ENCODE results near the gene ODR4.
"Not testable (repeated sequence)": the region's sequence is repeated elsewhere in the genome, so short reads cannot be mapped to it uniquely, and the experiment has no call there.

The ODR4 gene

DNA sequence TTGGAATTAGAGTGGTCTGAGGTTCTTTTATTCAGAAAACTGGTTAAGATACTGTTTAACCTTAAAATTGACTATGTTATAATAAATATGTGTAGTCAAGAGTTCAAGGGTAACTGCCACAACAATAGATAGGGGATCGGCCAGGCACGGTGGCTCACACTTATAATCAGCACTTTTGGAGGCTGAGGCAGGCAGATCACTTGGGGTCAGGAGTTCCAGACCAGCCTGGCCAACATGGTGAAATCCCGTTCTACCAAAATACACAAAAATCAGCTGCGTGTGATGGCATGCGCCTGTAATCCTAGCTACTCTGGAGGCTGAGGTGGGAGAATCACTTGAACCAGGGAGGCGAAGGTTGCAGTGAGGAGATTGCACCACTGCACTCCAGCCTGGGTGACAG, 45.8 kb downstream of the ODR4 start:
- DNase-seq (ENCODE audit: low read depth), result no peak

DNA sequence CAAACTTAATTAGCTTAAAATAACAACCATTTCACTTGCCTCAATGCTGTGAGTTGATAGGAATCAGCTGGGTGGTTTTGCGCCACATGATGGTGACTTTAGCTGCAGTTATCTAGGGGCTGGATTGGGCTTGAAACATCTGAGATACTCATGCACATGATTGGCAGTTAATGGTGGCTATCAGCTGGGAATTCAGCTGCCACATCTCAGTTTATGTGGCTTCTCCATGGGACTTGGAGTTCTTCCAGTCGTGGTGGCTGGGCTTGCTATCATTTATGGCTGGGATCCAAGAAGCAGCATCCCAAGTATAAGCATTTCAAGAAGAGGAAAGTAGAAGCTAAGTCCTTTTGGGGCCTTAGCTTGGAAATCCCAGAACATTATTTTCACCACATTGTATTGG, 48.9 kb downstream of the ODR4 start:
- peak; percentile 39 for DNase-seq (ENCODE audit: low read depth)

DNA sequence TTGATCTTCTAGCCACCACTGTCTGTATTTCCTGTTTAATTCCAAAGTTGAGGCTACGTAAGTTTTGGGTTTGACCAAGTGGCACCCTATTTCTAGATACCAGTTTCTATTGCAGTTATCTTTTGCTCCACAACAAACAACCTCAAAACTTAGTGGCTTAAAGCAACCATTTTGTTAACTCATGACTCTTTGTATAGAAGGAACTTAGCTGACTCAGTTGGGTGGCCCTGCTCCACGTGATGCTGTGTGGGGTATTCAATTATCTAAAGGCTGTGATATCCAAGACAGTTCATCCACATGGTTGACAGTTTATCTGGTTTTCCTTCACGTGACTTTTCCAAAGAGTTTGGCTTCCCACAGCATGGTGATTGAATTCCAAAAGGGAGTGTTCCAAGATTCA, 50.5 kb downstream of the ODR4 start:
- DNase-seq (ENCODE audit: low read depth), result no peak

DNA sequence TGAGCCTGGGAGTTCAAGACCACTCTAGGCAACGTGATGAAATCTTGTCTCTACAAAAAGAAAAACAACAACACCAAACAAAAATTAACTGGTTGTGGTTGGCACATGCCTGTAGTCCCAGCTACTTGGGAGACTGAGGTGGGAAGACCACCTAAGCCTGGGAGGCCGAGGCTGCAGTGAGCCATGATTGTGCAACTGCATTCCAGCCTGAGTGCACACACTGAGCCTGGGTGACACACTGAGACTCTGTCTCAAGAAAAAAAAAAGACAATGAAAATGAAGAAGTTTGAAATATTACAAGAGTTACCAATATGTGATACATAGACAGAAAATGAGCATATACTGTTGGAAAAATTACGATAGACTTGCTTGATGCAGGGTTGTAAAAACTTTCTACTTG, 53.4 kb downstream of the ODR4 start:
- DNase-seq (ENCODE audit: low read depth), result no peak

DNA sequence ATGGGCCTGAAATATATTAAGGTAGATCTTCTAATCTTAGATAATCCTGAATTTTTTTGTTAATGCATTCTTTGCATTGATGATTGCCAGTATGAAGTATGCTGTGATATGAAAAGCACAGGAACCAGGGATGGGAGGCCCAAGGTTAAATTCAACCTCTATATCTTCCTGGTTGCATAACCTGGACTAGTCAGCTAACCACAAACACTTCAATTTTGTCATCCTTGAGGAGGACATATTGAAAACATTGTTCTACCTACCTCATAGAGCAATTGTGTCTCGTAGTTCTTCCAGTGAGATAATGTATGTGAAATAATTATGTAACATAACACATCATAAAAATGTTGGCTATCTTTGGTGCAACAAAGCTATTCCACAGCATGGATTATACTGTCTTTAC, 59.7 kb downstream of the ODR4 start:
- no peak for DNase-seq (ENCODE audit: low read depth)

DNA sequence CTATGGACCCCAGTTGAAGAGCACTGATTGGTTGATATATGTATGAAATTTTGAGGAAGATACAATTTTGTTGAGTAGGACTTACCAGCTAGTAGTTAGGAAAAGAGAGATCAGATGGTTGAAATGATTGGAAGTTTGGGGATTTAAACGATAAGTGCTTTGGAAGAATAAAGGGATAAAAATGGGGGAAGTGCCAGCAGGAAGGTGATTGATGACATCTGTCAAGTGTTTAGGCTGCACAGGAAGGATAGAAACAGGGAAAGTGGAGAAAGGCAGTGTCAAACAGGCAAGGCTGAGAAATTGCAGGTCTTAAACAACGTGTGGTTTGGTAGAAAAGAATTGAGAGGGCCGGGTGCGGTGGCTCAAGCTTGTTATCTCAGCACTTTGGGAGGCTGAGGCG, 62.9 kb downstream of the ODR4 start:
- no peak for DNase-seq (ENCODE audit: low read depth)

DNA sequence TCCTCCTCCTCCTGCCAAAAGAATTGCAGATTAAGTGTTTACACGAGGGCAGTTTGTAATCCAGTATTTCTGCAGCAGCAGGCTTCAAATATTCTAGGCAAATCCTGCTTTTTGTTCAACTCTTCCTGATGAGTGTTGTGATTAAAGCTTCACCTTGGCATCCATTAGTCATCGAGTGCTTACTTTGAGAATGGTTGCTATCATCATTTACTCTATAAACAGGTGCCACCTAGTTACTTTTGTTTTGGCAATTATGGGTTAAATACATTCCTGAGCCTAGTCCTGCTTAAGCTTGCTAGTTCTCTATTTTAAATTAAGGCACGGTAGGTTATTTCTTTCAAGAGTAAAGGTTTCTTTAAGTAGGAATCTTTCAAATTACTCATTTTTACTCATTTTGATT, 64.9 kb downstream of the ODR4 start:
- no peak for DNase-seq (ENCODE audit: low read depth)

DNA sequence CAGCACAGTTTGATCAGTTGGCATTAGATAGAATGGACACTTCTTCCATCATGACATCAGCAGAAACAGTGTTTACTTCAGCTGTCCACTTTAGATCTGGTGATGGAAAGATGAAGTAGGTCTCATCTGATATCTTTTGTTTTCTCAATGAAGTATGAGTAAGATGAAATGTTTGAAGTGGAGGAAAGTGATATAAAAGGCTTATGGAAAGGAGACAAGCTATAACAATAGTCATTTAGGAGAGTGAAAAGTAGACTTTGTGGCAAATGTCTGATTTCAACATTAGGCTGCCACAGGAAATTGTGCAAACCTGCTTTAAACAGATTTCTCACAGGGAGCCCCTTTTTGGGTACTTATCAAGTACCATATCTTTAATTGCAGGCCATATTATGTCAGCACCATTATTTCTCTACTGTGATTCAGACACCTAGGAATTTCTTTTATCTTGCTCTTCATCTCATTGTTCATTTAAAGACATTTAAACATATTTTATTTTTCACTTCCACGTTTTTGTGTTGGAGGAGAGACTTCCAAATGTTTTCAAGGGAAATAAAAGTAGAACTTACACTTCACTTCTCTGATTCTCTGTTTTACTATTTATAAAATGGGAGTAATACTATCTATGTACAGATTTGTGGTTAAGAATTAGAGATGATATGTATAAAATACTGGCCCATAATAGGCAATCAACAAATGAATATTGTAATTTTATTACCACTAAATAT, 67.2 kb downstream of the ODR4 start:
- DNase-seq (ENCODE audit: low read depth), result peak; percentile 77

DNA sequence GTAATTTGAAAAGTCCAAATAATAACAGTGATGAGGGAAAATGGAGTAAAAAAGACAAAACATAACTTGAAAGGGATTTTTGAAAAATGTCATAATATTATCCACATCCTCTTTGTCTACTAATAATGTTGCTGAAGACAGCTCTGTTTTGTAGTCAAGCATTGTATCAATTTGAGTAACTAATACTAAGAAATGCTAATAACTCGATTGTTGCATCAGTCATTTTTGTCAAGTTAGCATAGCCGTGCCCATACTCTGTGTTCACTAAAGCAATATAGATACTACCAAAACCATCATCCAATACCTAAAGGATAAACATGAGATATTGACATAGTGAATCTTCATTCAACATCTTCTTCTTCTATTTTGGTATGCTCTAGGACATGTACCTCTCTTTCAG, 68.0 kb downstream of the ODR4 start:
- DNase-seq (ENCODE audit: low read depth), result no peak

DNA sequence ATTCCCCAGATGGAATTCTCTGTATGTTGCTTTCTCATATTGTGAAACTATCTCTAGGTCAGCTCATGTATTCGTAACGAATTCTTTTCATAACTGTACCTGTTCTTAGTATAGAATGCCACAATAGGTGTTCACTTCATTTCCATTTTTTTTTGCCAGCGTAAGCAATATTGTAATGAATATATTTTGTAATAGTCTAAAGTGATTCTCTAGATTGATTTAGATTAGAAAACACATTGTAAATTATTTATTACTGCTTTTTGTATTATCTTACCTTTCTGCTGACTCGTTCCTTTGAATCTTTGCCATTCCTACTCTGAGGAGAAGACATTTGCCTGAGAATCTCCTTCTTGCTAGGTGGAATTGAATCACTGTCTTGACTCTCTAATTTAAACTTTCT, 70.5 kb downstream of the ODR4 start:
- DNase-seq (ENCODE audit: low read depth), result no peak

DNA sequence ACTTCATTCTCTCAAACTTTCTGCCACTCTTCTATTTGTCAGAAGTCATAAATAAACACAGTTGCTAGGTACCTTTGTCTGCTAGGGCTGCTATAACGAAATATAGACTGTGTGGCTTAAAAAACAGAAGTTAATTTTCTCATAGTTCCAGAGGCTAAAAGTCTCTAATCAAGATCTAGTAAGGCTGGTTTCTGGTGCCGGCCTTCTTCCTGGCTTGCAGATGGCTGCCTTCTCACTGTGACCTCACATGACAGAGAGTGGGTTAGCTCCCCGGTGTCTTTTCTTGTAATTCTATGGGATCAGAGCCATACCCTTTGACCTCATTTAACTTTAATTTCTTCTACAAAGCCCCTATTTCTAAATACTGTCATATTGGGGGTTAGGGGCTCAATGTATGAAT, 79.3 kb downstream of the ODR4 start:
- no peak for DNase-seq (ENCODE audit: low read depth)

DNA sequence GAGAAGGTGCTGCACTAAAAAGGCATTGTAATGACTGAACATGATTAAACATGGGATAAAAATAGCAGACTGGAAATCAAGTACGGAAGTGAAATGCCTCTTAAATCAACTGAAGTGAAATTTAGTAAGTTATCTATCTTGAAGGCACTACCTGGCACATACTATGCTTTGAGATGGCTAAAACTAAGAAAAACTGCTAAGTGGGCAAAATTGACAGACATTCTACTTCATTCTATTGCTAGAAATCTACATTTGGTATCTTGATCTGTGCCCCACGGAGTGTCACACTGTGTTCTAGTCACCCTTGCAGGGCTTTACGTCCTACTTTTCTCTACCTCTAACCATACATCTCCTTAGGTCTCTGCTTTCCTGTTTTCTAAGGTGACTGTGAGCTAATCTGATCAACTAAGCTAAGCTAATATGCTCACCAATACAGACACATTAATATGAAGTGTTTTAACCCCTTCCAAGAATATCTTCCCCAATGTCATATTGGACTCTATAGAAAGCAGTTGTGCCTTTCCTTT, 81.2 kb downstream of the ODR4 start:
- no peak for DNase-seq (ENCODE audit: low read depth)

DNA sequence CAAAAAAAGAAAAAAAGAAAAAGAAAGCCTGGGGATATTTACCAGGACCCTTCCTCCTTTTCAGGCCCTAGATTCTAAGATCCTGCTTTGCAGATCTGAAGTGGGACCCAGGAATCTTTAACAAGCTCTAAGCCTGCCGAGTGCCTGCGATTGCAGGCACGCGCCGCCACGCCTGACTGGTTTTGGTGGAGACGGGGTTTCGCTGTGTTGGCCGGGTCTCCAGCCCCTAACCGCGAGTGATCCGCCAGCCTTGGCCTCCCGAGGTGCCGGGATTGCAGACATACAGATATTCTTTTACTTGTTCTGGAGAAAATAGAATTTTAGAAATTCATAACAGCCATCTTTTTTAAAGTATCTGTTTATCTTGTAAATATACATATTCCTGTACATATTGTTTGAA, 83.5 kb downstream of the ODR4 start:
- DNase-seq (ENCODE audit: low read depth), result not testable (repeated sequence)

DNA sequence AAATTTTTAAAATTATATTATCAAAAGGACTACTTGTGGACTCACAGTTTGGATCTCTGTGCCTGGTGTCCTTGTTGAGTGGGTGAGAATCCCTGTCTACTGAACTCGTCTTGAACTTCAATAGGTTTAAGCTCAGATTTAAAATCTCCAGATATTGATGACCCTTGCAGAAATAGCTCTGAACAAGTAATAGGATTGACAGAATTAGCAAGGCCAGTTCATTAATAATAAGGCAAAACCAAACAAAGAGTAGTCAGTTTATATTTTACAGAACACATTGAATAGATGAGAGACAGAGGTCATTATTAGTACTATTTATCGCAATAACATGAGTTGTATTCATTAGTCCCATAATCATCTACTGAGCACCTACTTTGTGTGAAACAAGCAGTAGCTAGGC, 85.4 kb downstream of the ODR4 start, which contains the start of gene PDC:
Gene PDC, minus strand, starts transcription at position 101 of the 400 bp plus-strand sequence. CDS start 11,655 bp downstream, outside the sequence.
- no peak for DNase-seq (ENCODE audit: low read depth)

DNA sequence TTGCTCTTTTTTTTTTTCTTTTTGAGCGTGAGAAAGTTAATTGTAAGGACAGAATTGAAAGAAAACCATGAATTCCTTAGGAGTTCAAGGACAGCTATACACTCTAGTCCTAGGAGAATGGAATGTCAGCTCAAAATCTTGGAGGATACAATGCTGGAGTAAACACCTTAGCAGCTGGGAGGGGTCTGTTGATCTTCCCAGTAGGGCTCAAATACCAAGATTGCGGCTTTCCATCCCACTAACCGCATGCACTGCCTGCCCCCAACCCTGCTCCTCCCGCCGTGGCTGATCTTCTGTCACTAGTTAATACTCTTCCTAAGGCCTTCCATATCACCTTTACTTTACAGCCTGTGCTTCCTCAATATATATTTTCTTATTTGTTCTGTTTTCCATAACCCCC, 87.9 kb downstream of the ODR4 start:
- DNase-seq (ENCODE audit: low read depth), result no peak

DNA sequence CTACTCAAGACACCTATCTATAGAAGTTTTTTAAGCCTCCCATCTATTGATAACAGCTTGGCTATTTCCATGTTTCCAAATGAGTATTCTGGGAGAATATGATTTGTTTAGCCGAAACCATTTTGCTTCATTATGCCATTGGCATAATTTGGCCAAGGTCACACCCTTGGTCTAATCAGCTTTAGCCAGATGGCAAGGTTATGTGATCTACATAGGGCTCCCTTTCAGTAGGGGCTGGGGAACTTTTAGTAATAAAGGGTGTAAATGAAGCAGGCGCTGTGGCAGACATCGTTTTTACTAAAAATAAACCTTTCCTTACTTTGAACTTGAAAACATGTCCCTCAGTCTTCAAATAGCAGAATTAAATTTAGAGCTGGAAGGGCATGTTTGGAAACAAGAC, 88.3 kb downstream of the ODR4 start:
- no peak for DNase-seq (ENCODE audit: low read depth)

DNA sequence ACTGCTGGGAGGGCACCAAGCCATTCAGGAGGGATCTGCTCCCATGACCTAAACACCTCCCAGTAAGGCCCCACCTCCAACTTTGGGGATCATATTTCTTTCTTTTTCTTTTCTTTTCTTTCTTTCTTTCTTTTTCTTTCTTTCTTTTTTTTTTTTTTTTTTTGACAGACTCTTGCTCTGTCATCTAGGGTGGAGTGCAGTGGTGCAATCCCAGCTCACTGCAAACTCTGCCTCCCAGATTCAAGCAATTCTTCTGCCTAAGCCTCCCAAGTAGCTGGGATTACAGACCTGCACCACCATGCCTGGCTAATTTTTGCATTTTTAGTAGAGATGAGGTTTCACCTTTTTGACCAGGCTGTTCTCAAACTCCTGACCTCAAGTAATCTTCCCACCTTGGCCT, 89.9 kb downstream of the ODR4 start:
- not testable (repeated sequence) for DNase-seq (ENCODE audit: low read depth)

DNA sequence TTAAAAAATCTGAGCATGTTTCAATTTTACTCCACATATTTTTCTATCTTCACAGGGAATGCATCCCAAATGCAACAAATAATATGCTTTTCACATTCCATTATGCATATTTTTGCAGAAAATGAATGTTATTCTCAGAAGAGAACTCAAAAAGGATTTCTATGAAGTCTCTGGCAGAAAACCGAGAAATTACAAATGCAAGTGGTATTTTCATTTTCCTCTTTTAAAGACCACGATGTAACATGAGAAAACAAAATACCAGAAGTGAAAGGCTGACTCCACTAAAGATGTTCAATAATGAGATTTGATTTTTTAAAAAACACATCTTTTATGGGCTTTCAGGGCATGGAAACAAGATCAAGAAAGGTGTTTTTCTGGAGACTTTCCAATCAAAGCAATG, 90.3 kb downstream of the ODR4 start:
- DNase-seq (ENCODE audit: low read depth), result peak; percentile 22
